PC-9 (cell line): ENCODE data around the gene IFT122. TPM values are rescaled to one million over a fixed set of nuclear protein-coding genes. Genes with fewer than 3 reads are reported as not detected.

Source experiments
- BruUV-seq: library from RNA; stranded (reverse); fragments of 400-500 nt; replicated peaks from 2 replicates; lab custom pipeline; 2021; lab: Mats Ljungman, UMichigan
- CTCF ChIA-PET: fragments of 300-600 bp; sonication (Branson Sonifier 250); formaldehyde crosslinking; loops from one replicate; lab custom pipeline; 2022; ENCODE audit warnings: antibody characterized with exemption; lab: Charles Lee
- POLR2A ChIA-PET: fragments of 300-600 bp; sonication (Branson Sonifier 250); formaldehyde crosslinking; loops from one replicate; lab custom pipeline; 2022; ENCODE audit warnings: antibody characterized with exemption; ENCODE audit not compliant: unreplicated experiment; lab: Charles Lee
- DNase-seq, 2 experiments: peaks; one replicate each; pipeline versions ENCODE4 v3.0.0 to v3.0.0-alpha.2; 2015 to 2022; ENCODE audit warnings: mixed read lengths in 1 of 2
- H2AFZ ChIP-seq: fragments of 200-600 bp; sonication (generic); 2 replicates; pipeline ENCODE4 v1.8.1; 2017; ENCODE audit warnings: antibody characterized with exemption
- H3F3A ChIP-seq: fragments of 200-600 bp; sonication (generic); 2 replicates; pipeline ENCODE4 v1.8.1; 2017; ENCODE audit warnings: antibody characterized with exemption, mild to moderate bottlenecking, low read depth; ENCODE audit not compliant: insufficient read depth
- H3K27ac ChIP-seq: fragments of 200-600 bp; sonication (generic); 2 replicates; pipeline ENCODE4 v1.6.1; 2016; ENCODE audit warnings: mixed run types
- H3K27me3 ChIP-seq: fragments of 200-600 bp; sonication (generic); 2 replicates; pipeline ENCODE4 v1.6.1; 2016; ENCODE audit warnings: low read depth, mixed run types; ENCODE audit not compliant: insufficient read depth
- H3K36me3 ChIP-seq: fragments of 200-600 bp; sonication (generic); 2 replicates; pipeline ENCODE4 v1.6.1; 2016; ENCODE audit warnings: low read depth, mixed run types
- H3K4me1 ChIP-seq: fragments of 200-600 bp; sonication (generic); replicated peaks from 2 replicates; pipeline ENCODE4 v1.6.1; 2016; ENCODE audit warnings: mixed run types; ENCODE audit not compliant: insufficient read depth
- H3K4me2 ChIP-seq: fragments of 200-600 bp; sonication (generic); 2 replicates; pipeline ENCODE4 v1.6.1; 2017; ENCODE audit warnings: mixed run types
- H3K4me3 ChIP-seq: fragments of 200-600 bp; sonication (generic); 2 replicates; pipeline ENCODE4 v1.6.1; 2016; ENCODE audit warnings: mixed run types
- H3K79me2 ChIP-seq: fragments of 200-600 bp; sonication (generic); 2 replicates; pipeline ENCODE4 v1.6.1; 2017; ENCODE audit warnings: low read depth, mixed run types
- H3K9me2 ChIP-seq: fragments of 200-600 bp; sonication (generic); 2 replicates; pipeline ENCODE4 v1.8.1; 2017; ENCODE audit warnings: mild to moderate bottlenecking; ENCODE audit not compliant: insufficient read depth
- H3K9me3 ChIP-seq: fragments of 200-600 bp; sonication (generic); 2 replicates; pipeline ENCODE4 v1.8.1; 2016; ENCODE audit warnings: low read depth; ENCODE audit not compliant: insufficient read depth
- H4K20me1 ChIP-seq: fragments of 200-600 bp; sonication (generic); 2 replicates; pipeline ENCODE4 v1.8.1; 2017; ENCODE audit not compliant: insufficient read depth
- CTCF ChIP-seq: fragments of 200-600 bp; sonication (generic); conservative IDR thresholded peaks from 2 replicates; pipeline ENCODE4 v1.6.1; 2017; ENCODE audit warnings: mixed run types, antibody characterized with exemption, mild to moderate bottlenecking, moderate library complexity
- EZH2 ChIP-seq: fragments of 200-600 bp; sonication (generic); IDR thresholded peaks from 2 replicates; pipeline ENCODE4 v1.8.0; 2017; ENCODE audit warnings: antibody characterized with exemption, low read depth
- intact Hi-C: fragments of 100-400 bp; cut with micrococcal nuclease; formaldehyde crosslinking; loops from one replicate; pipeline ENCODE4 v1.10.0; 2022; ENCODE audit not compliant: unreplicated experiment
- total RNA-seq: library from RNA; stranded (reverse); gene quantifications from 2 replicates; pipeline ENCODE4 v1.2.3, GENCODE V29; 2021

IFT122 gene
- total RNA-seq, 1 experiment from 2014 or later: 55.6 TPM

GRCh38 chr3:129424185-129424841 is 15.7 kb upstream of the IFT122 start:
- no peaks in the 10 kb centered on the region for H3K9me2 ChIP-seq
- H3K4me1 ChIP-seq: peaks cover 12% of the 10 kb centered on the region; the same call in 1 of the 2 replicates
- H4K20me1 ChIP-seq: no peaks in the 10 kb centered on the region
- POLR2A ChIA-PET: no interaction called here
- H2AFZ ChIP-seq: no peak overlapping the region
- no peak for DNase-seq
- intact Hi-C loops: no loop called here
- H3K4me3 ChIP-seq: no peak overlapping the region
- peaks cover 17% of the 10 kb centered on the region; the same call in 1 of the 2 replicates for H3F3A ChIP-seq
- no peak for TF ChIP-seq EZH2
- TF ChIP-seq CTCF: no peak
- no peaks in the 10 kb centered on the region for H3K9me3 ChIP-seq
- no peak overlapping the region for H3K4me2 ChIP-seq
- BruUV-seq: no TSS peak
- CTCF ChIA-PET: no interaction called here
- H3K79me2 ChIP-seq: no peaks in the 10 kb centered on the region
- H3K36me3 ChIP-seq: no peaks in the 10 kb centered on the region
- no peaks in the 10 kb centered on the region for H3K27me3 ChIP-seq
- no peak overlapping the region for H3K27ac ChIP-seq

- ChIA-PET CTCF (interaction anchor here (0.6 kb wide), 1 partner anchor 888 kb away, joined by 6 read pairs; no protein-coding TSS in a partner anchor), POLR2A (no interaction called here)
- H3K4me2 ChIP-seq: no peak overlapping the region
- peaks cover 25% of the 10 kb centered on the region; the same call in 1 of the 2 replicates for H3F3A ChIP-seq
- no peak overlapping the region for H3K27ac ChIP-seq
- no peak overlapping the region for H3K4me3 ChIP-seq
- H3K79me2 ChIP-seq: no peaks in the 10 kb centered on the region
- H4K20me1 ChIP-seq: no peaks in the 10 kb centered on the region
- H3K9me3 ChIP-seq: no peaks in the 10 kb centered on the region
- BruUV-seq: no TSS peak
- TF ChIP-seq CTCF (no peak), EZH2 (no peak)
- H3K4me1 ChIP-seq: peaks cover 12% of the 10 kb centered on the region; the same call in 1 of the 2 replicates
- intact Hi-C loops: no loop called here
- no peaks in the 10 kb centered on the region for H3K27me3 ChIP-seq
- no peak for DNase-seq
- H3K9me2 ChIP-seq: no peaks in the 10 kb centered on the region
- H2AFZ ChIP-seq: no peak overlapping the region
- 0 out of 2 replicates have a peak, but pooled peaks cover 3% of the 10 kb centered on the region for H3K36me3 ChIP-seq
Measured at GRCh38 chr3:129425213-129425612, 14.8 kb upstream of the IFT122 start.

GRCh38 chr3:129425619-129426018 is 14.4 kb upstream of the IFT122 start:
- H3K4me1 ChIP-seq: peaks cover 12% of the 10 kb centered on the region; the same call in 1 of the 2 replicates
- TF ChIP-seq CTCF (no peak), EZH2 (no peak)
- H3K9me2 ChIP-seq: no peaks in the 10 kb centered on the region
- H3K27me3 ChIP-seq: no peaks in the 10 kb centered on the region
- intact Hi-C loops: no loop called here
- H3F3A ChIP-seq: peaks cover 28% of the 10 kb centered on the region; the same call in 1 of the 2 replicates
- no peaks in the 10 kb centered on the region for H3K79me2 ChIP-seq
- H4K20me1 ChIP-seq: no peaks in the 10 kb centered on the region
- no peak overlapping the region for H3K4me2 ChIP-seq
- DNase-seq: no peak
- CTCF ChIA-PET: interaction anchor here (0.6 kb wide), 1 partner anchor 889 kb away, joined by 6 read pairs; no protein-coding TSS in a partner anchor
- H3K9me3 ChIP-seq: no peaks in the 10 kb centered on the region
- POLR2A ChIA-PET: interaction anchor here (0.7 kb wide), 1 partner anchor 12 kb away, joined by 4 read pairs; no protein-coding TSS in a partner anchor
- no peak overlapping the region for H3K4me3 ChIP-seq
- no peak overlapping the region for H2AFZ ChIP-seq
- H3K36me3 ChIP-seq: 0 out of 2 replicates have a peak, but pooled peaks cover 5% of the 10 kb centered on the region
- H3K27ac ChIP-seq: no peak overlapping the region
- BruUV-seq: no TSS peak
